ENCODE results near the gene LHFPL6.

LHFPL6 gene

GRCh38 chr13:39527961-39528660 lies 74.9 kb downstream of the LHFPL6 start:
- Mint-ChIP-seq H3K4me1 (no peaks in the 10 kb centered on the region), H3K27ac (no peak overlapping the region), H3K9me3 (no peaks in the 10 kb centered on the region), H3K36me3 (no peaks in the 10 kb centered on the region), H3K27me3 (no peaks in the 10 kb centered on the region), H3K4me3 (no peak overlapping the region)
- DNase-seq (no peak), ATAC-seq (replicated peaks) (no peak)

- Mint-ChIP-seq H3K9me3 (no peaks in the 10 kb centered on the region), H3K27me3 (no peaks in the 10 kb centered on the region), H3K36me3 (no peaks in the 10 kb centered on the region), H3K4me3 (no peak overlapping the region), H3K4me1 (no peaks in the 10 kb centered on the region), H3K27ac (no peak overlapping the region)
- no peak for ATAC-seq (replicated peaks)
- DNase-seq: no peak
Measured at GRCh38 chr13:39527301-39527700, 75.7 kb downstream of the LHFPL6 start.

- DNase-seq: no peak
Measured at GRCh38 chr13:39526499-39526898, 76.5 kb downstream of the LHFPL6 start.

GRCh38 chr13:39525506-39525905 lies 77.5 kb downstream of the LHFPL6 start:
- Mint-ChIP-seq H3K4me1 (no peaks in the 10 kb centered on the region), H3K27ac (no peak overlapping the region)
- no peak for ATAC-seq (replicated peaks)

More at GRCh38 chr13:39526499-39526898, 76.5 kb downstream of the LHFPL6 start:
- no peak for ATAC-seq (replicated peaks)
- Mint-ChIP-seq H3K4me3 (no peak overlapping the region), H3K27ac (no peak overlapping the region), H3K36me3 (no peaks in the 10 kb centered on the region), H3K9me3 (no peaks in the 10 kb centered on the region), H3K27me3 (no peaks in the 10 kb centered on the region), H3K4me1 (no peaks in the 10 kb centered on the region)

GRCh38 chr13:39524795-39525194 lies 78.2 kb downstream of the LHFPL6 start:
- Mint-ChIP-seq H3K27me3 (no peaks in the 10 kb centered on the region), H3K27ac (no peak overlapping the region), H3K36me3 (no peaks in the 10 kb centered on the region), H3K9me3 (no peaks in the 10 kb centered on the region), H3K4me1 (no peaks in the 10 kb centered on the region), H3K4me3 (no peak overlapping the region)
- ATAC-seq (replicated peaks) (no peak), DNase-seq (no peak)

More at GRCh38 chr13:39525506-39525905, 77.5 kb downstream of the LHFPL6 start:
- no peaks in the 10 kb centered on the region for H3K27me3 Mint-ChIP-seq
- no peak for DNase-seq
- no peak overlapping the region for H3K4me3 Mint-ChIP-seq
- H3K9me3 Mint-ChIP-seq: no peaks in the 10 kb centered on the region
- H3K36me3 Mint-ChIP-seq: no peaks in the 10 kb centered on the region

GRCh38 chr13:39522329-39522728 lies 80.7 kb downstream of the LHFPL6 start:
- ATAC-seq (replicated peaks) (no peak), DNase-seq (no peak)
- Mint-ChIP-seq H3K27me3 (no peaks in the 10 kb centered on the region), H3K9me3 (no peaks in the 10 kb centered on the region), H3K4me3 (no peak overlapping the region), H3K27ac (no peak overlapping the region), H3K4me1 (no peaks in the 10 kb centered on the region), H3K36me3 (no peaks in the 10 kb centered on the region)

- no peaks in the 10 kb centered on the region for H3K4me1 Mint-ChIP-seq
- DNase-seq (no peak), ATAC-seq (replicated peaks) (no peak)
- no peak overlapping the region for H3K4me3 Mint-ChIP-seq
- no peaks in the 10 kb centered on the region for H3K27me3 Mint-ChIP-seq
- H3K36me3 Mint-ChIP-seq: no peaks in the 10 kb centered on the region
- no peaks in the 10 kb centered on the region for H3K9me3 Mint-ChIP-seq
- no peak overlapping the region for H3K27ac Mint-ChIP-seq
Measured at GRCh38 chr13:39521701-39522100, 81.3 kb downstream of the LHFPL6 start.

- no peak for ATAC-seq (replicated peaks)
- DNase-seq: no peak
- H3K9me3 Mint-ChIP-seq: no peaks in the 10 kb centered on the region
- H3K27ac Mint-ChIP-seq: no peak overlapping the region
- H3K36me3 Mint-ChIP-seq: no peaks in the 10 kb centered on the region
- H3K27me3 Mint-ChIP-seq: peaks cover 0 to 4% of the 10 kb centered on the region in 2 donors
- no peak overlapping the region for H3K4me3 Mint-ChIP-seq
- no peaks in the 10 kb centered on the region for H3K4me1 Mint-ChIP-seq
Measured at GRCh38 chr13:39516096-39516495, 86.9 kb downstream of the LHFPL6 start.

GRCh38 chr13:39515224-39515714 lies 87.7 kb downstream of the LHFPL6 start:
- no peak overlapping the region for H3K4me3 Mint-ChIP-seq
- no peak overlapping the region for H3K27ac Mint-ChIP-seq
- ATAC-seq (replicated peaks): no peak
- no peak for DNase-seq
- no peaks in the 10 kb centered on the region for H3K9me3 Mint-ChIP-seq
- H3K27me3 Mint-ChIP-seq: peaks cover 0 to 4% of the 10 kb centered on the region in 2 donors
- no peaks in the 10 kb centered on the region for H3K36me3 Mint-ChIP-seq
- H3K4me1 Mint-ChIP-seq: peaks cover 0 to 3% of the 10 kb centered on the region in 2 donors

- no peak overlapping the region for H3K27ac Mint-ChIP-seq
- DNase-seq: no peak
- peaks cover 0 to 7% of the 10 kb centered on the region in 2 donors for H3K4me1 Mint-ChIP-seq
- H3K27me3 Mint-ChIP-seq: peaks cover 0 to 4% of the 10 kb centered on the region in 2 donors
- no peaks in the 10 kb centered on the region for H3K36me3 Mint-ChIP-seq
- H3K9me3 Mint-ChIP-seq: peaks cover 0 to 2% of the 10 kb centered on the region in 2 donors
- H3K4me3 Mint-ChIP-seq: no peak overlapping the region
- no peak for ATAC-seq (replicated peaks)
Measured at GRCh38 chr13:39512687-39513086, 90.3 kb downstream of the LHFPL6 start.

- H3K27ac Mint-ChIP-seq: no peak overlapping the region
- DNase-seq (no peak), ATAC-seq (replicated peaks) (no peak)
- H3K4me1 Mint-ChIP-seq: peaks cover 0 to 7% of the 10 kb centered on the region in 2 donors
- H3K4me3 Mint-ChIP-seq: no peak overlapping the region
- H3K9me3 Mint-ChIP-seq: peaks cover 0 to 2% of the 10 kb centered on the region in 2 donors
- no peaks in the 10 kb centered on the region for H3K36me3 Mint-ChIP-seq
- H3K27me3 Mint-ChIP-seq: peaks cover 0 to 4% of the 10 kb centered on the region in 2 donors
Measured at GRCh38 chr13:39510316-39510695, 92.7 kb downstream of the LHFPL6 start.

- DNase-seq: no peak
- peaks cover 0 to 4% of the 10 kb centered on the region in 2 donors for H3K27me3 Mint-ChIP-seq
- ATAC-seq (replicated peaks): no peak
- H3K9me3 Mint-ChIP-seq: peaks cover 0 to 2% of the 10 kb centered on the region in 2 donors
- H3K4me3 Mint-ChIP-seq: no peak overlapping the region
- no peaks in the 10 kb centered on the region for H3K36me3 Mint-ChIP-seq
- H3K27ac Mint-ChIP-seq: no peak overlapping the region
- H3K4me1 Mint-ChIP-seq: peaks cover 0 to 7% of the 10 kb centered on the region in 2 donors
Measured at GRCh38 chr13:39509616-39510315, 93.2 kb downstream of the LHFPL6 start.

- no peaks in the 10 kb centered on the region for H3K27me3 Mint-ChIP-seq
- no peak for DNase-seq
- no peak for ATAC-seq (replicated peaks)
- H3K4me3 Mint-ChIP-seq: no peak overlapping the region
- H3K9me3 Mint-ChIP-seq: peaks cover 0 to 2% of the 10 kb centered on the region in 2 donors
- peaks cover 0 to 7% of the 10 kb centered on the region in 2 donors for H3K4me1 Mint-ChIP-seq
- H3K36me3 Mint-ChIP-seq: no peaks in the 10 kb centered on the region
- H3K27ac Mint-ChIP-seq: no peak overlapping the region
Measured at GRCh38 chr13:39506559-39507390, 96.2 kb downstream of the LHFPL6 start.

GRCh38 chr13:39505151-39505550 lies 97.8 kb downstream of the LHFPL6 start:
- no peak overlapping the region for H3K4me3 Mint-ChIP-seq

More at GRCh38 chr13:39505151-39505550, 97.8 kb downstream of the LHFPL6 start:
- Mint-ChIP-seq H3K9me3 (peaks cover 0 to 2% of the 10 kb centered on the region in 2 donors), H3K27ac (no peak overlapping the region), H3K27me3 (no peaks in the 10 kb centered on the region), H3K36me3 (no peaks in the 10 kb centered on the region), H3K4me1 (peaks cover 0 to 3% of the 10 kb centered on the region in 2 donors)
- DNase-seq (no peak), ATAC-seq (replicated peaks) (no peak)

All from stimulated activated naive B cell treated with anti-CD40 and anti-IgM and Interleukin-4, amounts not matched to agents 10 μg/mL and 1 μg/mL and 100 μg/mL, for 72 hours (primary cell).